Measurements from ENCODE around the gene JAZF1. TPM values are rescaled to one million over a fixed set of nuclear protein-coding genes. Genes with fewer than 3 reads are reported as not detected.
A peak's percentile ranks its signal among the peaks of the same experiment; 100 is the strongest.

The JAZF1 gene
- total and polyA plus RNA-seq, 2 of the 8 experiments (the other 6 are each of a cell fraction or from before 2014, with no cell fraction given), result 2.6 to 21.8 TPM

DNA sequence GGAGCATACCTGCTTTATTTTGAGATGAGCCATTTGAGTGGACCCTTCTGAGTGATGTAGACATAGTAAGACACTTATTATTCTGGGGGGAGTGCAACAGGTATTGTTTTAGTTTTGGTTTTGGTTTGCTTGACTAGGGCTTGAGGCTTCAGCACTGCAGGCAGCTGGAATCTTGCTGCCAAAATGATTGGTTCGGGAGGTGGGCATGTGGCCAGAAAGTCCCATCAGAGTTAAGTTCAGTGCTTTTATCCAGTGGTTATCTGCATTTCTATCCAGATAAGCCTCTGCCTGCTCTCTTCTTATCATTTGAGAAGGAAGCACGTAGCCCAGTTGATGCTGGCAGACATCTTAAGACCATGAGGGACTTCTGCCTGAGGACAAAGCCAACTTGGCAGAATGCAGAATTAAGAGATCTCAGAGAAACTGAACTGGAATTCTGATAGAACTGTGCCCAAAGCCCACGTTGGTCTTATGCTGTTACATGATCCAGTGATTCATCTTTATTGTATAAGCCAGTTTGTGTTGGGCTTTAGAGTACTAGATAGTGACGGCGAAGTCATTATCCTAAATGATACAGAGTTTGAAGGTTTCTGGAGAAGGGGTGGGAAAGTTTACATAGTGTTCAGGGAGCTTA, 9.6 kb upstream of the JAZF1 start:
- H3K14ac ChIP-seq (ENCODE audit: insufficient read length), result no peak overlapping the region
- H3K9ac ChIP-seq (replicated peaks in 1 of 4; ENCODE audit: extremely low read depth in 1 of 4, low read depth in 3 of 4, low read length in 3 of 4), result no peak overlapping the region
- 95% methylated on average over 5 of the region's 5 CpGs; no CpG with 5 or more reads in 1 of the 2 experiments for WGBS, 2 experiments (ENCODE audit: extremely low coverage in 1 of 2, insufficient coverage in 1 of 2, insufficient read length in 1 of 2, insufficient replicate concordance in 2 of 2, low coverage in 1 of 2, low lambda C conversion rate in 2 of 2, missing lambda C conversion rate in 1 of 2)
- H2BK120ac ChIP-seq (replicated peaks; ENCODE audit: low read depth, low read length), result no peak overlapping the region
- TF ChIP-seq ASH2L (IDR thresholded peaks at IDR 0.05; ENCODE audit: low read length) (no peak), YY1 (IDR thresholded peaks at IDR 0.05; ENCODE audit: low read depth, low read length) (no peak), SAP30 (IDR thresholded peaks at IDR 0.05; ENCODE audit: insufficient read depth, insufficient replicate concordance, low read length) (no peak), MAFK (IDR thresholded peaks at IDR 0.05; ENCODE audit: low read depth, low read length) (no peak), ZNF274 (IDR thresholded peaks at IDR 0.05; ENCODE audit: borderline replicate concordance, extremely low read depth, low read length) (no peak)
- TF ChIP-seq, protein P1, sequence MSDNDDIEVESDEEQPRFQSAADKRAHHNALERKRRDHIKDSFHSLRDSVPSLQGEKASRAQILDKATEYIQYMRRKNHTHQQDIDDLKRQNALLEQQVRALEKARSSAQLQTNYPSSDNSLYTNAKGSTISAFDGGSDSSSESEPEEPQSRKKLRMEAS (IDR thresholded peaks at IDR 0.05), result no peak
- no peak overlapping the region for H3K56ac ChIP-seq (replicated peaks; ENCODE audit: insufficient read length, low read depth, low read length)
- H3K23ac ChIP-seq (ENCODE audit: insufficient read length), result no peak overlapping the region
- H3K4me2 ChIP-seq (ENCODE audit: insufficient read depth in 1 of 2, low read depth in 2 of 2, low read length in 2 of 2), result no peak overlapping the region
- H2BK20ac ChIP-seq (ENCODE audit: low read length), result no peak overlapping the region
- no peaks in the 10 kb centered on the region for H3K79me1 ChIP-seq (ENCODE audit: low read depth, low read length)
- no peaks in the 10 kb centered on the region for H4K20me1 ChIP-seq (replicated peaks in 1 of 2; ENCODE audit: control insufficient read depth in 1 of 2, insufficient read depth in 2 of 2, low read length in 2 of 2)
- no peak overlapping the region for H3K4ac ChIP-seq (replicated peaks; ENCODE audit: insufficient read length, low read depth, low read length)
- no peak overlapping the region for H4K8ac ChIP-seq (ENCODE audit: extremely low read depth, insufficient read depth, low read length)
- H2AFZ ChIP-seq (ENCODE audit: low read length), result no peak overlapping the region
- H3K9me3 ChIP-seq (ENCODE audit: insufficient read depth in 2 of 2, low read depth in 1 of 2, low read length in 1 of 2), result no peaks in the 10 kb centered on the region
- H3K27me3 ChIP-seq (replicated peaks in 1 of 4; ENCODE audit: control insufficient read depth in 3 of 4, extremely low read depth in 1 of 4, insufficient read depth in 3 of 4, low read length in 3 of 4), result no peaks in the 10 kb centered on the region
- CTCF ChIA-PET (ENCODE audit: partially characterized antibody), result interaction anchor here (0.6 to 4.5 kb wide), 2 partner anchors 16 to 128 kb away, joined by 3 to 24 read pairs; no protein-coding TSS in a partner anchor
- no peak for DNase-seq (ENCODE audit: low read depth in 1 of 2, low spot score in 2 of 2)
- no peaks in the 10 kb centered on the region for H3K23me2 ChIP-seq (ENCODE audit: low read depth, low read length)
- no peak overlapping the region for H2AK5ac ChIP-seq (ENCODE audit: low read depth, low read length)
- H2BK15ac ChIP-seq (ENCODE audit: low read length), result no peak overlapping the region
- H3K18ac ChIP-seq (ENCODE audit: extremely low read depth, low read length), result no peak overlapping the region
- FAIRE-seq, result no peak
- peaks cover 0 to 4% (median 3%) of the 10 kb centered on the region in 4 experiments; a peak in 3 of 7 replicates for H3K4me1 ChIP-seq (replicated peaks in 1 of 4; ENCODE audit: control insufficient read depth in 3 of 4, insufficient read depth in 4 of 4, low read length in 3 of 4)
- POLR2A ChIA-PET (ENCODE audit: partially characterized antibody), result no interaction called here
- no peaks in the 10 kb centered on the region for H3K79me2 ChIP-seq (ENCODE audit: control insufficient read depth in 1 of 2, insufficient read depth in 2 of 2, low read length in 2 of 2)
- peak overlapping the region; percentile 19; the same call in 1 of the 2 replicates for H2BK12ac ChIP-seq (ENCODE audit: low read depth, low read length)
- no peak overlapping the region for H4K91ac ChIP-seq (replicated peaks; ENCODE audit: insufficient read length, low read length)
- no peak overlapping the region for H4K5ac ChIP-seq (ENCODE audit: insufficient read length, low read depth, low read length)
- no peak overlapping the region for H3K4me3 ChIP-seq (ENCODE audit: extremely low read depth in 1 of 4, insufficient read depth in 2 of 4, low read depth in 3 of 4, low read length in 4 of 4)
- H3K36me3 ChIP-seq (ENCODE audit: control insufficient read depth in 2 of 4, insufficient read depth in 4 of 4, low read length in 3 of 4), result no peaks in the 10 kb centered on the region
- H3K27ac ChIP-seq (ENCODE audit: low read depth, low read length), result no peak overlapping the region
- H2BK5ac ChIP-seq (ENCODE audit: low read depth, low read length), result no peak overlapping the region

All from H1 (cell line).